PC-3 (cell line): ENCODE measurements around the gene UBE2QL1. TPM values are rescaled to one million over a fixed set of nuclear protein-coding genes. Genes with fewer than 3 reads are reported as not detected.

Source experiments
- ATAC-seq: fragments of 200-7000 bp; cut with Tn5 transposase; 2 replicates; pipeline ENCODE4 v1.9.1; 2020; ENCODE audit warnings: mild to moderate bottlenecking, moderate library complexity
- BruUV-seq: library from RNA; stranded (reverse); fragments of 400-500 nt; replicated peaks from 2 replicates; lab custom pipeline; 2021; lab: Mats Ljungman, UMichigan
- CTCF ChIA-PET: fragments of 300-600 bp; sonication (Branson Sonifier 250); formaldehyde crosslinking; loops from one replicate; lab custom pipeline; 2022; ENCODE audit warnings: antibody characterized with exemption; lab: Charles Lee
- POLR2A ChIA-PET: fragments of 300-600 bp; sonication (Branson Sonifier 250); formaldehyde crosslinking; loops from one replicate; lab custom pipeline; 2022; ENCODE audit warnings: antibody characterized with exemption; ENCODE audit not compliant: unreplicated experiment; lab: Charles Lee
- DNase-seq: peaks from one replicate; pipeline ENCODE4 v3.0.0-alpha.2; 2015
- H2AFZ ChIP-seq: fragments of 300-600 bp; sonication (generic); 2 replicates; pipeline ENCODE4 v1.6.0; 2016; ENCODE audit warnings: antibody characterized with exemption, low read length
- H3F3A ChIP-seq: fragments of 300-600 bp; sonication (generic); one replicate; pipeline ENCODE4 v1.6.0; 2017; ENCODE audit warnings: antibody characterized with exemption, low read length, control low read depth, mild to moderate bottlenecking; ENCODE audit not compliant: unreplicated experiment
- H3K27ac ChIP-seq: fragments of 300-600 bp; sonication (generic); 2 replicates; pipeline ENCODE4 v1.5.1; 2016; ENCODE audit warnings: mild to moderate bottlenecking, low read length
- H3K27me3 ChIP-seq: fragments of 300-600 bp; sonication (generic); 2 replicates; pipeline ENCODE4 v1.6.1; 2016; ENCODE audit warnings: low read length, mixed read lengths
- H3K36me3 ChIP-seq: fragments of 300-600 bp; sonication (generic); 2 replicates; pipeline ENCODE4 v1.6.1; 2016; ENCODE audit warnings: low read depth, mixed run types, low read length, mixed read lengths
- H3K4me1 ChIP-seq: fragments of 300-600 bp; sonication (generic); 2 replicates; pipeline ENCODE4 v1.5.1; 2016; ENCODE audit warnings: low read length; ENCODE audit not compliant: insufficient read depth
- H3K4me2 ChIP-seq: fragments of 300-600 bp; sonication (generic); 2 replicates; pipeline ENCODE4 v1.6.0; 2016; ENCODE audit warnings: low read length
- H3K4me3 ChIP-seq: fragments of 300-600 bp; sonication (generic); 2 replicates; pipeline ENCODE4 v1.5.1; 2016; ENCODE audit warnings: mild to moderate bottlenecking, low read length, mixed read lengths
- H3K79me2 ChIP-seq: fragments of 300-600 bp; sonication (generic); 2 replicates; pipeline ENCODE4 v1.6.1; 2017; ENCODE audit warnings: low read length, mixed read lengths
- H3K9ac ChIP-seq: fragments of 300-600 bp; sonication (generic); 2 replicates; pipeline ENCODE4 v1.6.0; 2016; ENCODE audit warnings: mild to moderate bottlenecking, low read length
- H3K9me2 ChIP-seq: fragments of 300-600 bp; sonication (generic); replicated peaks from 2 replicates; pipeline ENCODE4 v1.6.1; 2016; ENCODE audit warnings: mixed run types, low read length, mixed read lengths
- H3K9me3 ChIP-seq: fragments of 300-600 bp; sonication (generic); 2 replicates; pipeline ENCODE4 v1.6.1; 2016; ENCODE audit warnings: low read length, mixed read lengths
- H4K20me1 ChIP-seq: fragments of 300-600 bp; sonication (generic); 2 replicates; pipeline ENCODE4 v1.6.1; 2016; ENCODE audit warnings: low read length, mixed read lengths
- EZH2 ChIP-seq: fragments of 300-600 bp; sonication (generic); IDR thresholded peaks from one replicate; pipeline ENCODE4 v1.6.1; 2017; ENCODE audit warnings: antibody characterized with exemption, mild to moderate bottlenecking, low read length; ENCODE audit not compliant: unreplicated experiment
- EZH2phosphoT487 ChIP-seq: fragments of 300-600 bp; sonication (generic); IDR thresholded peaks from 2 replicates; pipeline ENCODE4 v1.6.1; 2018; ENCODE audit warnings: mild to moderate bottlenecking, antibody characterized with exemption, low read length, borderline replicate concordance
- intact Hi-C: fragments of 100-400 bp; cut with micrococcal nuclease; formaldehyde crosslinking; loops from 2 replicates; pipeline ENCODE4 v1.9.0; 2023
- total RNA-seq: library from RNA; depleted of rRNA; stranded (reverse); fragments of >200 nt; gene quantifications from 2 replicates; pipeline ENCODE4 v1.2.3, GENCODE V29; 2014
- TF ChIP-seq, protein P1 (sequence below): fragments of 300-600 bp; sonication (generic); conservative IDR thresholded peaks from 2 replicates; pipeline ENCODE4 v1.5.1; 2017; ENCODE audit warnings: antibody characterized with exemption, low read depth, mild to moderate bottlenecking, low read length

Gene UBE2QL1
- total RNA-seq, 1 experiment from 2014 or later, result 8.8 TPM

DNA sequence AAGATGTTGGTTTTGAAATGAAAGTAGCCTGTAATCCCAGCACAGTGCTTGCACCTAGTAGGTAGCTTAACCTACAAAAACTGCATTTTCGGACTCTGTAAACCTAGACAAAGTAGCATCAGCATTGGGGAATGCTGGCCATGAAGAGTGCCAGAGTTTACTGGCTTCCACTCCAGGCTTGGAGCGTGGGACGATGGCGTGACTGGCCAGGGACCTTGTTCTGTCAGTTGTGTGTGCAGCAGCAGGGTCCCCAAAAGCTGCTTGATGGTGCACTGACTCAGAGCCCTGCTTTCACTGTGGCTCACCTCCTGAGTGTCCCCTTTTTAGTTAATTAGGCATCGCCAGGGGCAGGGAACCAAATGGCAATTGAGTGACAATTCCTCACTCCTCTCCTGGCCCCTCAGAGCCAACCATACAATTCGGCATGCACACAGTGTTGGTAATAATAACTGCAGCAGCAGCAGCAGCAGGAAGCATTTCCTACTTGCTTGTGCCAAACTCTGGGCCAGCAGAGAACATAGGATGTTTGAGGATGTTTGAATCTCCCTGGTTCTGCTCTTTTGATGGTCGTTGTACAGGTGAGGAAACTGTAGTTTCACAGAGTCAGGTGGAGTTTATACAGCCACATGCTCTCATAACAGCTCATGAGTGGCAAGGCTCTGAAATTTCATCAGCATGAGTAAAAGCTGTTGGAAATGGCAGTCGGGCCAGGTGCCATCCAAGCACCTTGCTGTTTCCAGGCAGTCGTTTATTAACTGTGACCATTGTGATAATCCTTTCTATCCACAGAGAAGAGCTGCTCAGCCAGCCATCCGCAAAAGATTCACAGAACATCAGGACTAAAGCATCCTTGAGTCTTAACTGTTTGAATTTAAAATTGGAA lies 4.2 kb downstream of the UBE2QL1 start:
- Histone ChIP-seq H3K27me3 (peaks cover 28% of the 10 kb centered on the region), H3K9me2 (no peaks in the 10 kb centered on the region), H3K36me3 (no peaks in the 10 kb centered on the region), H3F3A (no peaks in the 10 kb centered on the region), H3K9ac (no peak overlapping the region), H3K4me1 (peaks cover 34% of the 10 kb centered on the region), H4K20me1 (no peaks in the 10 kb centered on the region), H3K9me3 (no peaks in the 10 kb centered on the region), H3K4me2 (peak overlapping the region; percentile 11; the same call in 1 of the 2 replicates), H2AFZ (no peak overlapping the region), H3K79me2 (peaks cover 60% of the 10 kb centered on the region), H3K27ac (no peak overlapping the region), H3K4me3 (no peak overlapping the region)
- ATAC-seq (no peak), DNase-seq (no peak)
- TF ChIP-seq, protein P1, sequence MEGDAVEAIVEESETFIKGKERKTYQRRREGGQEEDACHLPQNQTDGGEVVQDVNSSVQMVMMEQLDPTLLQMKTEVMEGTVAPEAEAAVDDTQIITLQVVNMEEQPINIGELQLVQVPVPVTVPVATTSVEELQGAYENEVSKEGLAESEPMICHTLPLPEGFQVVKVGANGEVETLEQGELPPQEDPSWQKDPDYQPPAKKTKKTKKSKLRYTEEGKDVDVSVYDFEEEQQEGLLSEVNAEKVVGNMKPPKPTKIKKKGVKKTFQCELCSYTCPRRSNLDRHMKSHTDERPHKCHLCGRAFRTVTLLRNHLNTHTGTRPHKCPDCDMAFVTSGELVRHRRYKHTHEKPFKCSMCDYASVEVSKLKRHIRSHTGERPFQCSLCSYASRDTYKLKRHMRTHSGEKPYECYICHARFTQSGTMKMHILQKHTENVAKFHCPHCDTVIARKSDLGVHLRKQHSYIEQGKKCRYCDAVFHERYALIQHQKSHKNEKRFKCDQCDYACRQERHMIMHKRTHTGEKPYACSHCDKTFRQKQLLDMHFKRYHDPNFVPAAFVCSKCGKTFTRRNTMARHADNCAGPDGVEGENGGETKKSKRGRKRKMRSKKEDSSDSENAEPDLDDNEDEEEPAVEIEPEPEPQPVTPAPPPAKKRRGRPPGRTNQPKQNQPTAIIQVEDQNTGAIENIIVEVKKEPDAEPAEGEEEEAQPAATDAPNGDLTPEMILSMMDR, result no peak
- TF ChIP-seq EZH2phosphoT487, result no peak
- TF ChIP-seq EZH2, result no peak
- intact Hi-C loops, result no loop called here
- ChIA-PET CTCF (no interaction called here), POLR2A (interaction anchor here (0.5 kb wide), 1 partner anchor 171 kb away, joined by 3 read pairs; no protein-coding TSS in a partner anchor)
- BruUV-seq, result no TSS peak

DNA sequence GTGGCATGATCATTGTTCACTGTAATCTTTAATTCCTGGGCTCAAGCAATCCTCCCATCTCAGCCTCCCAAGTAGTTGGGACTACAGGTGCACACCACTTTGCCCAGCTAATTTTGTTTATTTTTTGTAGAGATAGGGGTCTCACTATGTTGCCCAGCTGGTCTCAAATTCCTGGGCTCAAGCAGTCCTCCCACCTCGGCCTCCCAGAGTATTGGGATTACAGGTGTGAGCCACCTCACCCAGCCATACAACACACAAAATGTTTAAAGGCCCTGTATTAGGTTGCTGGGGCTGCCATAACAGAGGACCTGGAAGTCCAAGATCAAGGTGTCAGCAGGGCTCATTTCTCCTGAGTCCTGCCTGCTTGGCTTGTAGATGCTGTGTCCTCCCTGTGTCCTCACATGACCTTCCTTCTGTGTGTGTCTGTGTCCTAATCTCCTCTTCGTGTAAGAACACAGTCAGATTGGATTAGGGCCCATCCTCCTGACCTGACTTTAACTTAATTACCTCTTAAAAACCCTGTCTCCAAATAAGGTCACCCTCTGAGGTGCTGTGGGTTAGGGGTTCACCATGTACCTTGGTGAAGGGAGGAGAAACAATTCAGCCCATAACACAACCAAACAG lies 5.4 kb downstream of the UBE2QL1 start:
- intact Hi-C loops, result no loop called here
- TF ChIP-seq EZH2 (no peak), EZH2phosphoT487 (no peak)
- TF ChIP-seq, protein P1, result no peak
- no peaks in the 10 kb centered on the region for H3K36me3 ChIP-seq
- H3K4me3 ChIP-seq, result no peak overlapping the region
- H2AFZ ChIP-seq, result peak overlapping the region; percentile 29
- no peak overlapping the region for H3K9ac ChIP-seq
- ATAC-seq (no peak), DNase-seq (no peak)
- H3K79me2 ChIP-seq, result peaks cover 57% of the 10 kb centered on the region
- peaks cover 27% of the 10 kb centered on the region for H3K27me3 ChIP-seq
- no peaks in the 10 kb centered on the region for H3K9me3 ChIP-seq
- H3K4me1 ChIP-seq, result peaks cover 34% of the 10 kb centered on the region
- H3K9me2 ChIP-seq, result no peaks in the 10 kb centered on the region
- H4K20me1 ChIP-seq, result no peaks in the 10 kb centered on the region
- BruUV-seq, result no TSS peak
- peak overlapping the region; percentile 40 for H3K4me2 ChIP-seq
- CTCF ChIA-PET, result no interaction called here
- H3F3A ChIP-seq, result no peaks in the 10 kb centered on the region
- POLR2A ChIA-PET, result no interaction called here
- H3K27ac ChIP-seq, result no peak overlapping the region
